Lung (tissue), 12 donors: Measurements from ENCODE around the gene FOXJ3. TPM values are rescaled to one million over a fixed set of nuclear protein-coding genes. Genes with fewer than 3 reads are reported as not detected.

Source experiments
- ATAC-seq: fragments of 200-7000 bp; cut with Tn5 transposase; one replicate; pipeline ENCODE4 v1.9.1; 2020; ENCODE audit warnings: moderate number of reproducible peaks; ENCODE audit not compliant: insufficient read depth, low FRiP score
- DNase-seq, 3 donors: peaks; one replicate each; pipeline ENCODE4 v3.0.0-alpha.2; 2013 to 2017
- H3K27ac ChIP-seq, 2 donors: one replicate each; pipeline ENCODE4 v1.5.1; 2013; ENCODE audit warnings: mild to moderate bottlenecking in 2 of 2, moderate library complexity in 2 of 2, control low read depth in 1 of 2, inconsistent platforms in 1 of 2, low read depth in 1 of 2, low read length in 1 of 2
- H3K27me3 ChIP-seq, 3 donors: one replicate each; pipeline ENCODE4 v1.5.1; 2013; ENCODE audit warnings: low read length in 2 of 3; ENCODE audit not compliant: control insufficient read depth in 3 of 3, insufficient read depth in 3 of 3
- H3K36me3 ChIP-seq, 4 donors: one replicate each; pipeline ENCODE4 v1.5.1; 2013; ENCODE audit warnings: low read length in 4 of 4, mild to moderate bottlenecking in 1 of 4, moderate library complexity in 1 of 4; ENCODE audit not compliant: control insufficient read depth in 4 of 4, insufficient read depth in 4 of 4
- H3K4me1 ChIP-seq, 5 donors: one replicate each; pipeline ENCODE4 v1.5.1; 2013; ENCODE audit warnings: low read length in 5 of 5, mild to moderate bottlenecking in 2 of 5, moderate library complexity in 1 of 5; ENCODE audit not compliant: control insufficient read depth in 5 of 5, insufficient read depth in 5 of 5
- H3K4me3 ChIP-seq: one replicate; pipeline ENCODE4 v1.5.1; 2013; ENCODE audit warnings: mild to moderate bottlenecking, control low read depth, moderate library complexity
- H3K9ac ChIP-seq, 2 donors: one replicate each; pipeline ENCODE4 v1.5.1; 2013; ENCODE audit warnings: low read length in 2 of 2, control low read depth in 1 of 2; ENCODE audit not compliant: insufficient read depth in 1 of 2
- H3K9me3 ChIP-seq, 4 donors: one replicate each; pipeline ENCODE4 v1.5.1; 2013; ENCODE audit warnings: low read length in 3 of 4, mild to moderate bottlenecking in 1 of 4, moderate library complexity in 1 of 4; ENCODE audit not compliant: control insufficient read depth in 4 of 4, insufficient read depth in 3 of 4
- WGBS, 2 donors: extraction: QIAGEN DNeasy Blood & Tissue Kit; methylation state at CpG; one replicate each; pipeline ENCODE4 v1.1.7; 2013; 5-methylcytosine and 5-hydroxymethylcytosine counted together
- polyA plus RNA-seq, 2 donors: library from polyadenylated mRNA; stranded (reverse); fragments of 200-250 nt; gene quantifications; one replicate each; pipeline ENCODE4 v1.2.1, GENCODE V29; 2013
- total RNA-seq, 2 donors: library from RNA; depleted of rRNA in 1 of 2; stranded (reverse); fragments of >200 nt in 1 of 2; gene quantifications; one replicate each; pipeline ENCODE4 v1.2.1, GENCODE V29; 2014 to 2021
- TF ChIP-seq, protein P1 (sequence below): IDR thresholded peaks from 2 replicates; pipeline ENCODE4 v1.5.1; 2012; ENCODE audit warnings: mild to moderate bottlenecking; ENCODE audit errors: control extremely low read depth, extremely low read depth
- donor health status: control.
- donor health status: control.
- donor health status: Bipolar disorder and iron deficiency.
- donor health status: healthy.
- donor health status: DM: yes; HTN: yes; CAD: no.

FOXJ3 gene
- total and polyA plus RNA-seq, 4 donors: 11.9 to 106 (median 26.6) TPM

DNA sequence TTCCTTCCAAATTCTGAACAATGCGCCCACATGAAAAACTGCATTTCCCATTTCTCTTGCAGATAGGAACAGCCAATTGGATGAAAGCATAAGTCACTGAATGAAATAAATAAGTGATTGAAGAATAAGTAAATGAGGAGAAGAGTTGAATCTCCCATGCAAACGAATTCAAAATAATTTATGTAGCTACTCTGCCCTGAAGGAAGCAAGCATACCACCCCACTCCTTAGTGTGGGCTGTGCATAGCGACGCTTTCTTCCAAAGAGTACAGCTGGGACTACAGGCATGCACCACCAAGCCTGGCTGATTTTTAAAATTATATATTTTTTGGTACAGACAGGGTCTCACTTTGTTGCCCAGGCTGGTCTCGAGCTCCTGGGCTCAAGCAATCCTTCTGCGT lies 29.1 kb upstream of the FOXJ3 start:
- Histone ChIP-seq H3K27ac (no peak overlapping the region), H3K36me3 (no peaks in the 10 kb centered on the region), H3K4me3 (no peak overlapping the region), H3K9ac (no peak overlapping the region), H3K9me3 (no peaks in the 10 kb centered on the region), H3K4me1 (no peaks in the 10 kb centered on the region), H3K27me3 (no peaks in the 10 kb centered on the region)
- DNase-seq: no peak
- WGBS, 2 donors: 87 to 91% methylated on average over 6 of the region's 6 CpGs
- no peak for ATAC-seq
- TF ChIP-seq, protein P1, sequence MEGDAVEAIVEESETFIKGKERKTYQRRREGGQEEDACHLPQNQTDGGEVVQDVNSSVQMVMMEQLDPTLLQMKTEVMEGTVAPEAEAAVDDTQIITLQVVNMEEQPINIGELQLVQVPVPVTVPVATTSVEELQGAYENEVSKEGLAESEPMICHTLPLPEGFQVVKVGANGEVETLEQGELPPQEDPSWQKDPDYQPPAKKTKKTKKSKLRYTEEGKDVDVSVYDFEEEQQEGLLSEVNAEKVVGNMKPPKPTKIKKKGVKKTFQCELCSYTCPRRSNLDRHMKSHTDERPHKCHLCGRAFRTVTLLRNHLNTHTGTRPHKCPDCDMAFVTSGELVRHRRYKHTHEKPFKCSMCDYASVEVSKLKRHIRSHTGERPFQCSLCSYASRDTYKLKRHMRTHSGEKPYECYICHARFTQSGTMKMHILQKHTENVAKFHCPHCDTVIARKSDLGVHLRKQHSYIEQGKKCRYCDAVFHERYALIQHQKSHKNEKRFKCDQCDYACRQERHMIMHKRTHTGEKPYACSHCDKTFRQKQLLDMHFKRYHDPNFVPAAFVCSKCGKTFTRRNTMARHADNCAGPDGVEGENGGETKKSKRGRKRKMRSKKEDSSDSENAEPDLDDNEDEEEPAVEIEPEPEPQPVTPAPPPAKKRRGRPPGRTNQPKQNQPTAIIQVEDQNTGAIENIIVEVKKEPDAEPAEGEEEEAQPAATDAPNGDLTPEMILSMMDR: no peak

DNA sequence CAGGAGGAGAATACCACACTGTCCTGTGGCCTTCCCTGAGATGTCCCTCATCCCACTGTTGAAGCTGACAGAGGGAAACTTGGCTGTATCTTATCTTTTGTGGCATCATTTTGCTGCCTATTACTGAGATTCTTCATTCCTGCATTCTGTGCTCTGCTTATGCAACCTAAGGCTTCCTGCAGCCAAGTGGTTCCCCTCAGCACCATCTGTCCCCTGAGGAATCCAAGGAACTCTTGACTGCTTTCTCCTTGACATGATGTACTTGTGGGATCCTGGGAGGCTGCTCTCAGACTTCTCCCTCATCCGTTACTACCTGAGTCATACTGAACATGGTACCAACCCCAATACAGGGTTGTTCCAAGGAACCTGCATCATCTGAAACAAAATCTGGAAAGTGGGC lies 24.4 kb upstream of the FOXJ3 start:
- H3K36me3 ChIP-seq: no peaks in the 10 kb centered on the region
- H3K27ac ChIP-seq: no peak overlapping the region
- TF ChIP-seq, protein P1: no peak
- no peak overlapping the region for H3K9ac ChIP-seq
- H3K27me3 ChIP-seq: no peaks in the 10 kb centered on the region
- ATAC-seq (no peak), DNase-seq (no peak)
- no peaks in the 10 kb centered on the region for H3K9me3 ChIP-seq
- no peaks in the 10 kb centered on the region for H3K4me1 ChIP-seq
- 81 to 83% methylated on average over 1 of the region's 1 CpG for WGBS, 2 donors
- no peak overlapping the region for H3K4me3 ChIP-seq

DNA sequence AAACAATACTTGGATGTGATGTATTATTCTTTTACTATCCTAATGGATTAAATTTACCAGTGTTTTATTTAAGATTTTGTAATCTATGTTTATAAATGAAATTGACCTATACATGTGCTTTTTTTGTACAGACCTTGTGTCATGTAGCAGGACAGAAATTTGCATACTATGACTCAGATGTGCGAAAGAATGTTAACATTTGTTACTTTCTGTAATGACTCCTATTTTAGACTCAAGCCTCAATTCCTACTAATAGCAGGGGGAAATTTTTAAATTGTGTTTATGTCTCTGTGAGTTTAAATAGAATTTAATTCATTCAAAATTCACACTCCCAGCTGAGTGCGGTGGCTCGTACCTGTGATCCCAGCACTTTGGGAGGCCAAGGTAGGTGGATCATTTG lies 23.8 kb upstream of the FOXJ3 start:
- Histone ChIP-seq H3K36me3 (no peaks in the 10 kb centered on the region), H3K27ac (no peak overlapping the region), H3K27me3 (no peaks in the 10 kb centered on the region), H3K9me3 (no peaks in the 10 kb centered on the region), H3K4me3 (no peak overlapping the region), H3K9ac (no peak overlapping the region), H3K4me1 (no peaks in the 10 kb centered on the region)
- no peak for ATAC-seq
- TF ChIP-seq, protein P1: no peak
- 92 to 93% methylated on average over 3 of the region's 3 CpGs for WGBS, 2 donors
- DNase-seq: no peak

DNA sequence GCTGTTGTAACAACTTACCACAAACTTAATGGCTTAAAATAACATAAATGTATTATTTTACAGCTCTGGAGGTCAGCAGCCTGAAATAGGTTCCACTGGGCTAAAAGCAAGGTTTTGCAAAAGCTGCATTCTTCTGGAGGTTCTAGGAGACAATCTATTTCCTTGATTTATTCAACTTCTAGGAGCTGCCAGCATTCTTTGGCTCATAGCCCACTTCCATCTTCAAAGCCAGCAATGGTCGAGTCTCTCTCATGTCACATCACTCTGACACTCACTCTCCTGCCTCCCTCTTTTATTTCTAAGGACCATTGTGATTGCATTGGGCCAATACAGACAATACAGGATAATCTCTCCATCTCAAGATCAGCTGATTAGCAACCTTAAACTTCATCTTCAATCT lies 15.1 kb upstream of the FOXJ3 start:
- Histone ChIP-seq H3K9me3 (no peaks in the 10 kb centered on the region), H3K4me1 (peaks cover 0 to 4% (median 0%) of the 10 kb centered on the region in 5 donors), H3K27ac (no peak overlapping the region), H3K9ac (no peak overlapping the region), H3K36me3 (no peaks in the 10 kb centered on the region), H3K27me3 (no peaks in the 10 kb centered on the region), H3K4me3 (no peak overlapping the region)
- WGBS, 2 donors: 14 to 58% methylated on average over 1 of the region's 1 CpG
- DNase-seq (peak in 1 of 3 donors; percentile 32), ATAC-seq (no peak)
- TF ChIP-seq, protein P1: no peak
